HG02798 (cell line): ENCODE data around the gene CZIB.

Experiments
- ATAC-seq: cut with Tn5 transposase; IDR thresholded peaks from one replicate; pipeline ENCODE4 v1.9.1; 2021; ENCODE audit warnings: mild to moderate bottlenecking; ENCODE audit not compliant: unreplicated experiment, poor library complexity

Gene CZIB

DNA sequence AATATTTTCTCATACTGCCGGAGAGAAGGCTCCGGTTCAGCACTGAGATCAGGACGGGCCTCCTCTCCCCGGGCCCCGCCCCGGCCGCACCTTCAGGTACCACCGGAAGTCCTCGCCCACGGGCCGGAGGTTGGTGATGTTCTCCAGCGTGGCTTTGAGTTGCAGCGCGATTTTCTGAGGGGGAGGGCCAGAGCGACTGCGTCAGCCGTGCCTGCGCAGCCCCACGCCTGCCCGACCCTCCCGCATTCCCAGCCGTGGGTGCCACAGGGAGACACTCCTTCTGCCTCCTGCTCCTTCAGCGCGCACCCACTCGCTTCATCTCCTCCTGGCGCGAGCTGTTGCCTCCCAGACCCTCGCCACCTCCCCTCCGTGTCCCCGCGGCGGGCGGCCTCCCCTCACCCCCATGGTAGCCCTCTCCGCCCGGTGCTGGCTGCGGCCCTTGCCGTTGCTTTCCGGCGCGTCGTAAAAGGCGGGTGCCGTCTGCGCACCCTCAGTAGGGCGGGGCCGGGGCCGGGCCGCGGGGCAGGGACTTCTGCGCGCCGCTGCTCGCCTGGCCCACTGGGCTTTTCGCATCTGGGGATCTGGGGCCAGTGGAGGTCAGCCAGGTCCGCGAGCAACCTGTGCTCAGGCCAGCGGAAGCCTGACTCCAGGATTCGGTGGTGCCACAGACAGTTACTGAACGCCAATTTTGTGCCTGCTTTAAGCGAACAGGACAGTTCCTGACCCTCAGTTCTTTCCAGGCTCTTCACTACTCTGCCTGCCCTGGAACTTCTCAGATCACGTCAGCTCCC is at the start of gene CZIB:
TSS of gene CZIB (minus strand) at position 464 of the 791 bp plus-strand sequence. CDS start at position 405, 59 bp downstream.
- ATAC-seq, result peak; percentile 93

DNA sequence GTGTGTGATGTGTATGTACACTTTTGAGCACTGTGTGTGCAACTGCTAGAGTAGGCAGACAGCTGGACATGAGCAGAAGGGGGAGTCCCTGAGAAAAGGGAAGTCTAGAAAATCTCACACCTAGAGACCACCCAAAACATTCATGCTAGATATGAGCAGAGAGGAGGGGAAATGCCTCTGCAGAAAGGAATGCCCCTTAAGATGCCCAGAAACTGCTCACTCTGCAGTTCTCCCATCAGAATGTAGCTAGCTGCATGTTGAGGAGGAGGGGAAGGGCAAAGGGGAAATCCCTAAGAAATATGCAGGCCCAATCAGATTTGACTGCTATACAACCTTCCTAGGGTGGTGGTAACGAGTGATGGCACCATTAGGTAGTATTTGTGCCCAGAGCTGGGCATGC is 49.7 kb upstream of the CZIB start:
- no peak for ATAC-seq

DNA sequence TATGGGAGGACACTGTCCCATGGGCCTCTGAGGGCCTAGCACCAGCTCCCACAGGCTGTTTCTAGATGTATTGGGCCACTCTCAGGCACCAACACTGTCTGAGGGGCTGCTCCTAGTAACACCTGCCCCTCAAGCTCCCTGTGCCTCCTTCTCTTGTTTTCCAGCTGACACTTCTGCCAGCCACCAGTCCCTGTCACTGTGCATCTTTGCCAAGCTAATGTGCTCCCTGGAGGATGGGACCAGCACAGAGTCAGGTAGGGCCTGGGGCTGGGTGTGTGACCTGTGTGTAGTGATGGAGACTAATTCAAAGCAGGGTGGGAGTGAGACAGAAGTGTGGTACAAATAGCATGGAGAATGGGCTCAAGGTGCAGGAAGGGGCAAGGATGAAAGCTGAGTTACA is 47.3 kb upstream of the CZIB start:
- ATAC-seq, result no peak

DNA sequence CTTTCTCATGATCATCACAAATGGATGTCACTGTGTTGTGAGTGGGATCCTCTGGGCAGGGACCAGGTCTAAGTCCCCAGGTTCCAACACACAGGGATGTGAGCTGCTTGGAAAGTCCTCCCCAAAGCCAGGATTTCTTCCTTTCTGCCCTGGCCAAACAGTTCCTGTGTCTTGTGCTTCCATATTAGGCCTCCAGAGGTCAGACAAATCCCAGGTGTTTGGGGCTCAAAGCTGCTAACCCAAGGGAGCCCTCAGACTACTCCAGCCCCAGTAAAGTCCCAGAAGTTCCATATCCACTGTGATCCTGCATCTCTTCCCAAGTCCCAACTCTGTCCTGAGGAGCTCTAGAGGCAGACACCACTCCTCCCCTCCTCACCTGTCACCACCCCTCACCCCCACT is 45.6 kb upstream of the CZIB start:
- no peak for ATAC-seq

DNA sequence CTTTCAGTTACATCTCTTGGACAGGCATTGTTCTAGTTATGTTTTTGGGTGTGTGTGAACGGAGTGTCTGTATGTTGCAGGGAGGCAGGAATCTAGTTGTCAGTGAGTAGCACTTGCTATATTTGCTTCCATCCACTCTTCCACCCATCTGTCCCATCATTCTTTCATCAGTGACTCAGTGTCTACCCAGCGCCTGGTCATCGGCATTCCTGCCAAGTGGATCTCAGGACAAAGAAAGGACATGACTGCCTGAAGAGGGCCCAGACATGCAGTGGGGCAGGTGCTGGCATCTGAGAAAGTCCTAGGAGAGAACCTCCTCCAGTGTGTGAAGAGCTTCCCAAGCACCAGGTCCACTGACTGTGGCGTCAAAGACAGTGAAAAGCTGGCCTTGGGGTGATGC is 45.1 kb upstream of the CZIB start:
- no peak for ATAC-seq

DNA sequence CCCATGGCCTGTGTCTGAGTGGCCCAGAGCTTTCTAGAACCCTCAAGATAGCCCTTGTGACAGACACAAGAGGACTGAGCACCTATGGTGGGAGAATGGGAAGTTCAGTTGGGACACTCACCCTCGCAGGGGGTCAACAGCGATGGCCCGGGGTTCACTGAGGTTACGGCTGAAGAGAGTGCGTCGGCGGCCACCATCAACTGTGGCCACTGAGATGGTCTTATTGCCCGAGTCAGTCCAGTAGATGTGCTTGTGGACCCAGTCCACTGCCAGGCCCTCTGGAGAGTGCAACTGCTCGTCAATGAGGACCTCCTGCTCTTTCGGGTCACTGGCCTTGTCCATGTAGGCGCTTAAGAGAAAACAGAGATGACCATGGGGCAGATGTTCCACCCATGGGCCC is 43.6 kb upstream of the CZIB start:
- ATAC-seq, result no peak

DNA sequence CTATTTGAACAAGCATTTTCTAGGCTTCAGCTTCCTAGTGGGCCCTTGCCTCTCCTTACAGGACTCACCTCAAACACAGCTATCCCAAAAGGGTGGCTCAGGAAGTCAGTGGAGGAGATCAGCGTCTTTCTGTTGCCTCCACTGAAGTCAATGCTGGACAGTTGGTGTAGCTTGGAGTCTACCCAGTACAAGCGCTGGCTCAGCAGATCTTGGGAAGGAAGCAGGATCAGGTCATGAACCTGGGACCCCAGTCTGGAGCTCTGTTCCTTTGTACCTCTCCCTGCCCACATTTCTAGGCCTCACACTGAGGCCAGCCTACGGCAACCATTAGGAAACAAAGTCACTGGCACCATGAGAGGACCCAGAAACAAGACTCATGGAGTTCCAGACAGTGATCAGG is 41.6 kb upstream of the CZIB start:
- ATAC-seq, result no peak

DNA sequence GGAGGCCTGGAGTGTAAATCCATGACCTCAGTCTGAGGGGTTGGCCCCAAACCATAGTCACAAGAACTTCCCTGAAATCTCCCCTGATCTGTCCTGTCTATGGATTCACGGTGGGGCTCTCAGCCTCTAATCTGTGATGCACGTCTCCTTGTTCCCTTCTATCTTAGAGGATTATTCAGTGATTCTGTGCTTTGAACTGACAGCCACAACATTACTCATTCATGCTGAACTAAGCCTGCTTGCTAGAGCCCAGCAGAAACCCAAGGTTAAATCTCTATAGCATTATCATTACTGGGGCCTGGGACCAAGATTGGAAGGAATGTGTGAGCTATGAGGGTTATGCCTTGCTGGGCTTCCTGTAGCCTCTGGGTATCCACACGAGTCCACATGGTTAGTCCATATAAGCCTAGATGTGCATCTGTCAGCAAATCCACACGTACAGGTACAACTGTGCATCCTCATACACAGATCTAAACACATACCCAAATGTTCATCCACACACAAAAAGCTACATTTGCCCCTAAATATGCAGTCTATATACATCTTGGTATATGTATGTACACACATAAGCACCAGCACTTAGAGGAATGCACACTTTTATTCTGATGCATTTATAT is 40.3 kb upstream of the CZIB start:
- no peak for ATAC-seq

DNA sequence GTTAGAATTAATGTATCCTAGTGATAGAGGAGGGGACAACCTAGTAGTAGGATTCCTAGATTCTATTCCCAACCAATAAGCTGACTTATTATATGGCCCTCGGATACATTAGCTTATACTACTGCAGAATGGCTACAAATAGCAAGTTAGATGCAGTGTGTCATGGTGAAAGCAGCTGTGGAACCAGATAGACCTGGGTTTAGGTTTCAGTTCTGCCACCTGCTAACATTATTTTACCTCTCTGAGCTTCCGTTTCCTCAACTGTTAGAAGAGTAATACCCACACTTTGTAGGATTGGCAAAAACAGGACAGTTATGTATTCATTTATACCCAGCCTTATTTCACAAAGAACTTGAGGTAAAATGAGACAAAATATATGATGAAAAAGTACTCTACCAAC is 39.5 kb upstream of the CZIB start:
- peak; percentile 55 for ATAC-seq

DNA sequence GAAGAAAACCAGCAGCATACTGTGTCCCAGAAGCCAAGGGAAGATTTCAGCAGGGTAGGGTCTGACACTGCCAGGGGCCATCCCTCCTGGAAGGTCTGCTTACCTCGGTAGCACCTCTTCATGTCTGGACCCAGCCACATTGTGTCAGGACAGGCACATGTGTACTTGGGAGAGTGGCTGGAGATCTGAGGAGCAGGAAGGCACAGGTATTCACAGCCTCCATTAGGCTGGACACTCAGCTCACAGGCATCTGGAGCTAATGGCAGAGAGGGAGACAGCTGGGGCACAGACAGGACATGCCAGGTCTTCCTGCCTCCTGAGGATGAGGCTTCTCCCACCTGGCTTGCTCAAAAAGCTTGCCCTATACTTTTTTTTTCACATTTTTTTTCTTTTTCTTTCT is 37.8 kb upstream of the CZIB start:
- ATAC-seq, result no peak

DNA sequence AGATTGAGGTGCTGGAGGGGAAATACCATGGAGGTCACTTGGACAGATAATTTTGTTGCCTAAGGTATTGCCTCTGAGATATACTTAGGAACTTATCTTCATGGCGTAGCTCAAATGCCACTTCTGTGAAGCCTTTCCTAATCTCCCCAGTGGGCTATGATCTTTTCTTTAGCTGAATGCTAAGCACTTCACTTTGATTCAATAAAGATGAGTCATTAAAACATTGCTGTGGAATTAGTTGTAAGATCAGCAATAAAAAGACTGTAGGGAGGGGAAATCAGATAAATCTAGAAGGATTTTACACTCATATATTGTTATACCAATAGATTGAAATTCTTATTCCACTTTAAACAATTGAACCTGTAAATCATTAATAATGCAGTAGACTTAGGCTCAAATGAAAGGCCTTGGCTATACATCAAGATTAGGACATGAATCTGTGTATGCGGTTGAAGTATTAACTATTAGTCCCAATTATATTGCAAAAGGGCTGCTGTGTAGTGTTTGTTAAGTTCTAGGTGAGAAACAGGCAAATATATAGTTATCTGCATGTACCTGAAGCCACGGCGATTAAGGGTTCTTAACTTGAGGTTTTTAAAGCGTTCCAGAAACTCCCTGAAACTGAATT is 37.1 kb upstream of the CZIB start:
- ATAC-seq, result no peak

DNA sequence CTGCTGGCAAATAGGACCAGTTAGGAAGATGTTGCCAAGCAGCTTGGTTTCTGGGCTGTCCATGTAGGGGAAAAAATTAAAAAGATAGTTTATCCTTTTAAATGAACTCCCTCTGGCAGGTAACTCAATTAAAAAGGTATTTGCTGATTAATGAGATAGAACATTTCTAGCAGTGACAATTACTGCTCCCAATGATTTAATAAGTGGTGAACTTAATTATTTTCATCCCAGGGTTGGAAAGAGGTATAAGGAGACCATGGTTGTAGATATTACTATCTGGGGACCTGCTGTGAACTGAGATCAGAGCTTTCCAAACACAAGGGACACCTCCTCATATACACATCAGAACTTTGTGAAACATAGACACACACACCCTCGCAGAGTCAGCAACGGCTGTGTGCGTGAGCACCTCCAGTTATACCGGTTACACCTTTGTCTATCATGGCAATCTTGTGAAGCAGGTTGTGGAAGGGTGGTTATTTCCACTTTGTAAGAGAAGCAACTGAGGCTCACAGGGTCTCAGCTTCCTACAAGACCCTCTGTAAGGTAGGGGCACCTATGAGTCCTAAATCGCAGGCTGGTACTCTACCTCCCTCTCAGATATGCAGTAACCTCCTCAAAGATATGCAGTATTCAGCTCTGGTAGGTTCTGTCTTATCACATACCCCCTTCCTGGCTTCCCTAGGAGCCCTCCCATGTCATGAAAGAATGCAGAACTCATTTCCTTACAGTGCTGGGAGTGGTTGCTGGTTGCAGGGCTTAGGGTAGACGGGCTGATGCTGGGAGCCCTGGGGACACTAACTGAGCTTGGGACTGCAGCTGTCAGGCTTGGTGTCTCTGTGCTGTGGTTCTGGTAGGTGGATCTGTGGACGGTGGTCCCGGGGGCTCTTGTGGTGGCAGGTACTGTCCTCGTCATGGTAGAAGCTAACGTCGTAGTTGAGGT is 36.3 kb upstream of the CZIB start:
- no peak for ATAC-seq

DNA sequence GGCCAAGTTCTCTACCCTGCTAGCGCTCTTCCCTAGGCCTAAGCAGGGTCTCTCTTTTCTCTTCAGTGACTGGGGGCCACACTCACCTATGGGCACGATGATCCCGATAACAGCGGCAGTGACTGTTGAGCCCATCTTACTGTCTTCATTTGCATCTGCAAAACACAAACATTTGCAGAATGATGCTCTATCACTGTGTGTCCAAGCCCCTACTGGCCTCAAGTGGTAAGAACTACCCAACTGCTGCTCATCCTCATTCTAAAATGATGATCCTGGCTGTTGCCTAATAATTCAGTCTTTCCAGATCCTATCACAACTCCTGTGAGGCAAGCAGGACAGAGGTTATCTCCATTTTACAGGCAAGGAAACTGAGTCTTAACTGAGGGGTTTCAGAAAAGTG is 34.6 kb upstream of the CZIB start:
- ATAC-seq, result no peak

DNA sequence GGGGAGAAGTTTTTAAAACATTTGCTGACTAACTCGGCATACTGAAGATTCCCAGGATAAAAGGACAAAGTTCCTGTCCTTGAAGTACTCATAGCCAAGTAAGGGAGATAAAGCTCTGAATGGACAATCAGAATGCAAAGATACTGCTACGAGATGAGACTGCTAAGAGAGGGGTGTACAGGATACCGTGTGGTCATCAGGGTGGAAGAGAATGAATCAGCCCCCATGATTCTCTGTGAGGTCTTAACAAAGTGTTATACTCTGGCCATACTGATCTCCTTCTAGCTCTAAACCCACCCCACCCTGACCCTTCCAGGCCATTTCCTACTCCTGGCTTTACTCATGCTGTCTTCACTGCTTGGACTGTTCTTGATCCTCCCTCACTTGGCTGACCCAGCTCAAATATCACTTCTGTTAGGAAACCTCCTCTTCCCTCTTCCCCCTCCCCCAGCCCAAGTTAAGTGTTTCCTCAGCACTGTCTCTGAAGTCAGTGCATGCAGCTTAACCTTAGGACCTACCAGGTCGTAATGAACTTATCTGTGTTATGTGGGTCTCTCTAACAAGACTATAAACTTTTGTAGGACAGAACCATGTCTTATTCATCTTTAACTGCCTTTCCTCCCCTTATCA is 33.7 kb upstream of the CZIB start:
- no peak for ATAC-seq

DNA sequence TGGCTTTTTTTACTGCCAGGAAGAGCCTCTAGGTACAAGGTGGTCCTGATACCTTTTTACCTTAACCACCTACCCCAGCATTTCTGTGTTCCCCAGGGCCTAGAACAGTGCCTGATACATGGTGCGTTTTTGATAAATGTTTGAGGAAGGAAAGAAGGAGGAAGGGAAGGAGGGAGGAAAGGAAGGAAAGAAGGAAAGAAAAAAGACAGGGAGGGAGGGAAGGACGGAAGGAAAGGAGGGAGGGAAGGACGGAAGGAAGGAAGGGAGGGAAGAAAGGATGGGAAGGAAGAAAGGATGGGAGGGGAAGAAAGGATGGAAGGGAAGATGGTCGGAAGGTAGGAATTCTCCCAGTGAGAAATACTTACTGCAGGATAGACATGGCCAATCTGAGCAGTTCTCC is 29.9 kb upstream of the CZIB start:
- no peak for ATAC-seq

DNA sequence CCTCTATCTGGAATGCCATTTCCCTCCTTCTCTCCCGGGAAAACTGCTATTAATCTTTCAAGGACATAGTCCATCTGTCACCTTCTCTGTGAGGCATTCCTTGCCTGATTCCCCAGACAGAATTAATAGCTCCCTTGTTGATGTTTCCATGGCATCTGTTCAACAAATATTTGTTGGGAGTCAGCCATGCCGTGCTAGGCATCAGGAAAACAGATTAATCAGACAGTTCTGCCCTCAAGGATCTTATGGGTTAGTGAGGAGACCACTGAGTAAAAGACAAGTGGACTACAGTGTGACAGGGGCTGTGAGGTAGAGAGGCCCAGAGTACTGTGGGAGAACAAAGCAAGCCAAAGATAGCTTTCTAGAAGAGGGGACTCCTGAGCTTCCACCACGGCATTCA is 29.3 kb upstream of the CZIB start:
- ATAC-seq, result no peak

DNA sequence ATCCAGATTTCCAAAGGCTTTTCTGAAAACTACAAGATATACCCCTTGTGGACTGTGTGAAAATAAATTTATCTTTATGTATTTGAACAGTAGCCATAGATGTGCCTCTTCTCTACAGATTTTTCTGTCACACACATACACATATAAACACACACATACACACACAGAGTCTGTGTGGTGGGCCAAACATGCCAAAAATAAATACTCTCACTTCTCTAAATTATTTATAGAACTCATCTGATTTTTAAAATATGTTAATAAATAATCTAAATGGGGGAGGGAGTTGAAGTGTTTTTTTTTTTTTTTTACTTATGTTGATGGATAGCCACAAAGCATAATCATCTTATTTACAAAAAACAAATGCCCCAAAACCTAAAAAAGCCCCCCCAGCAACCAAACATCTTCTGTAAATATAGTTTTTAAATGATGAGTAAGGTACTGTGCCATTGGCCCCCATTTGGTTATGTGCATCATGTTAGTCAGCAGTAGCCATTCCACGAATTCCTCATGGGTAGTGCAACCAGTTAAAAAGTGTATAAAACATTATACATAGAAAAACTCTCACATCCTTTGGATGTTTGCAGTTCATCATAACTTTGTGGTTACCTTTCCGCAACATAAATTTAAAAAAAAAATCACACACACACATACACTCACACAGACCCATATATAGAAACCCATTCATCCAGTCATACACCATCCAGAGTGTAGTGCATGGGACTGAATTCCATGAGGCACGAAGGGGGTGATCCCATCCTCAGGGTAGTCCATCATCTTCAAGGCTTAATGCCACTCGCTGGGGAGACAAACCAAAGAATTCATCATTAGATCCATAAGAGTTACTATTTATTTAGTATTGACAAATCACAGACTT is 26.1 kb upstream of the CZIB start:
- no peak for ATAC-seq

DNA sequence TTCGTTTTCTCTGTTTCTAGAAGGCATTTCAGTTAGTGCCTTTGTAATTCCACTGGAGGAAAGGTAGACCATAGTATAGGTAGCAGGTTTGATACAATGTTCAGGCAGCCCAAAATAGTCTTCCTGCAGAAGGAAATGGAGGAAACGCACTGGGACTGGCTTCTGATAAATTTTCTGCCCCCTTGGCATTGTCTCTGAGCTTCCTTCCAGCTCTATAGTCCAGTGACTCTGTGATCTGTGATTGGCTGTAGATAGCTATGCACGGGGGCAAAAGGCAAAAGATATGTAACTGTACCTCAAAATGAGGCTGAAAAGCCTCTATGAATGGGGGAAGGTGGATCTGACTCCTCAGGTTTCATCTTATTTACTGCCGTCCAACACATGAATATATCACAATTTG is 23.7 kb upstream of the CZIB start:
- no peak for ATAC-seq

DNA sequence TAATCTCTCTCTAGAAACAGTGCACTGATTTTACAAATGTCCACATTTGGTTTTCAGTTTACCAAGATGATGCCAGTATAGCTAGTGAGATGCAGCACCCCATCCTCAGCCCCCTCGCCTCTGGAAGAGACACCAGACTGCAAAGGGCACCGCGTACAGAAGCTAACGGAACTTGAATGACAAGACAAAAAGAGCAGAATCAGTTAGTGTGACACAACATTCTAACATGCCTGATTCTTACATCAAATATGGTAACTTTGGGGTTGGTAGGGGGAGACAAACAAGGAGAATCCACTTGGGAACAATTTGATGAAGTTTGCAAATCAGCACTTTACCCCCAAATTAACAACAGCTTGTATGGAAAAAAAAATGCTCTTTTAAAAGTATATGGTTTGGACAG is 21.9 kb upstream of the CZIB start:
- ATAC-seq, result no peak
